Ovary (tissue), 9 donors: ENCODE data around the gene IPPK. TPM values are rescaled to one million over a fixed set of nuclear protein-coding genes. Genes with fewer than 3 reads are reported as not detected.

Source experiments
- DNase-seq, 5 donors: peaks; one replicate each; pipeline ENCODE4 v3.0.0-alpha.2; 2019 to 2020
- H3K27ac ChIP-seq, 2 donors: fragments of 200-600 bp; one replicate each; pipeline versions ENCODE4 v1.5.1 to v1.8.0; 2019 to 2022
- H3K27me3 ChIP-seq: fragments of 200-600 bp; one replicate; pipeline ENCODE4 v1.8.0; 2022
- H3K36me3 ChIP-seq: fragments of 200-600 bp; sonication (generic); one replicate; pipeline ENCODE4 v1.5.1; 2019
- H3K4me1 ChIP-seq: one replicate; pipeline ENCODE4 v1.8.1; 2013; ENCODE audit warnings: mild to moderate bottlenecking, moderate library complexity; ENCODE audit not compliant: insufficient read depth
- H3K4me3 ChIP-seq: fragments of 200-600 bp; sonication (generic); one replicate; pipeline ENCODE4 v1.5.1; 2017
- H3K9me3 ChIP-seq, 2 donors: fragments of 200-600 bp in 1 of 2; sonication (generic) in 1 of 2; one replicate each; pipeline versions ENCODE4 v1.5.1 to v1.8.1; 2013 to 2019; ENCODE audit warnings: mild to moderate bottlenecking in 1 of 2, moderate library complexity in 1 of 2
- CTCF ChIP-seq, 3 donors: fragments of 450-650 bp in 2 of 3; fragments of 200-600 bp in 1 of 3; IDR thresholded peaks; one replicate each; pipeline versions ENCODE4 v1.5.1 to v1.8.0; 2016 to 2022; ENCODE audit warnings: antibody characterized with exemption in 3 of 3, mild to moderate bottlenecking in 1 of 3
- EP300 ChIP-seq: sonication (generic); formaldehyde crosslinking; IDR thresholded peaks from one replicate; pipeline ENCODE4 v1.6.1; 2017; ENCODE audit warnings: antibody characterized with exemption
- POLR2A ChIP-seq: fragments of 450-650 bp; IDR thresholded peaks from one replicate; pipeline ENCODE4 v1.6.1; 2017; ENCODE audit warnings: antibody characterized with exemption, mild to moderate bottlenecking, moderate library complexity
- WGBS, 3 donors: extraction: QIAGEN DNeasy Blood & Tissue Kit in 1 of 3; methylation state at CpG; one replicate each; pipeline versions ENCODE4 v1.1.5 to v1.1.7; 2013 to 2017; 5-methylcytosine and 5-hydroxymethylcytosine counted together
- intact Hi-C, 4 donors: fragments of 100-400 bp; cut with DNase I; formaldehyde crosslinking; loops; one replicate each; pipeline versions ENCODE4 v1.11.0 to v1.15.1; 2022 to 2023
- polyA plus RNA-seq, 2 donors: library from polyadenylated mRNA; stranded (reverse); fragments of 200-250 nt in 1 of 2; fragments of 350-450 nt in 1 of 2; fragmentation: Illumina TruSeq in 1 of 2; extraction: RNeasy Lipid Tissue Mini Kit (QIAGEN cat#74804) in 1 of 2; gene quantifications; one replicate each; pipeline ENCODE4 v1.2.3, GENCODE V29; 2013 to 2014
- total RNA-seq, 7 donors: library from RNA; depleted of rRNA in 2 of 7; stranded (reverse); fragments of >200 nt in 2 of 7; fragmentation: NEBNext Ultra II Directional in 3 of 7; extraction: Animal tissue kit (Norgen Biotek cat#: 25700) in 3 of 7; gene quantifications; one replicate each; pipeline versions ENCODE4 v1.1.0 to v1.2.4, GENCODE V29; 2016 to 2023
- donor health status: DM: no; HTN: no; CAD: no; lungs with moderate emphysema.
- donor health status: DM: no; HTN: no; CAD: no.
- donor health status: Bipolar disorder and iron deficiency.
- donor health status: DM: yes; HTN: yes; CAD: no.
- donor health status: DM: no; HTN: no; CAD: no.
- donor health status: DM: yes; HTN: yes; CAD: no.

Gene IPPK
- total and polyA plus RNA-seq, 9 donors: 4.7 to 8.5 (median 7.1) TPM

- H3K9me3 ChIP-seq: no peaks in the 10 kb centered on the region
- no peak overlapping the region for H3K4me3 ChIP-seq
- TF ChIP-seq EP300 (no peak), CTCF (IDR thresholded peaks at IDR 0.05) (no peak), POLR2A (no peak)
- 89 to 95% (median 92%) methylated on average over 6 of the region's 6 CpGs for WGBS, 3 donors
- DNase-seq: peak in 1 of 5 donors; percentile 31
- intact Hi-C loops: no loop called here
- no peaks in the 10 kb centered on the region for H3K36me3 ChIP-seq
- no peak overlapping the region for H3K27ac ChIP-seq
- H3K4me1 ChIP-seq: peaks cover 1% of the 10 kb centered on the region
- H3K27me3 ChIP-seq: no peaks in the 10 kb centered on the region
Measured at GRCh38 chr9:92666236-92666635, 3.7 kb downstream of the IPPK start.

- DNase-seq: no peak
- Histone ChIP-seq H3K9me3 (no peaks in the 10 kb centered on the region), H3K4me3 (no peak overlapping the region), H3K36me3 (no peaks in the 10 kb centered on the region), H3K27ac (no peak overlapping the region), H3K27me3 (no peaks in the 10 kb centered on the region), H3K4me1 (no peaks in the 10 kb centered on the region)
- TF ChIP-seq EP300: no peak
- no peak for TF ChIP-seq POLR2A
- TF ChIP-seq CTCF (IDR thresholded peaks at IDR 0.05): no peak
- WGBS, 3 donors: 92 to 96% (median 93%) methylated on average over 3 of the region's 3 CpGs
- intact Hi-C loops: no loop called here
Measured at GRCh38 chr9:92665836-92666235, 4.1 kb downstream of the IPPK start.

- TF ChIP-seq EP300 (no peak), POLR2A (no peak), CTCF (IDR thresholded peaks at IDR 0.05) (no peak)
- Histone ChIP-seq H3K4me1 (no peaks in the 10 kb centered on the region), H3K36me3 (no peaks in the 10 kb centered on the region), H3K4me3 (no peak overlapping the region), H3K9me3 (no peaks in the 10 kb centered on the region), H3K27ac (no peak overlapping the region), H3K27me3 (no peaks in the 10 kb centered on the region)
- peak in 1 of 5 donors; percentile 26 for DNase-seq
- intact Hi-C loops: no loop called here
- 68 to 76% (median 76%) methylated on average over 13 of the region's 13 CpGs for WGBS, 3 donors
Measured at GRCh38 chr9:92664394-92665152, 5.4 kb downstream of the IPPK start.

GRCh38 chr9:92663951-92664350, 6.0 kb downstream of the IPPK start:
- TF ChIP-seq EP300: no peak
- TF ChIP-seq CTCF (IDR thresholded peaks at IDR 0.05): no peak
- no peak for TF ChIP-seq POLR2A
- Histone ChIP-seq H3K4me3 (no peak overlapping the region), H3K4me1 (no peaks in the 10 kb centered on the region), H3K27ac (no peak overlapping the region), H3K36me3 (no peaks in the 10 kb centered on the region), H3K9me3 (no peaks in the 10 kb centered on the region), H3K27me3 (no peaks in the 10 kb centered on the region)
- DNase-seq: peak in 1 of 5 donors; percentile 24
- 89 to 93% (median 91%) methylated on average over 10 of the region's 10 CpGs for WGBS, 3 donors
- intact Hi-C loops: no loop called here
